ENCODE measurements around the gene FAM229A.
"Not testable (repeated sequence)": the region's sequence is repeated elsewhere in the genome, so short reads cannot be mapped to it uniquely, and the experiment has no call there.

FAM229A gene

GRCh38 chr1:32377541-32378220 is 15.4 kb upstream of the FAM229A start:
- DNase-seq (ENCODE audit: low read depth), result no peak

GRCh38 chr1:32376199-32376598 is 13.9 kb upstream of the FAM229A start:
- no peak for DNase-seq (ENCODE audit: low read depth)

- no peak for DNase-seq (ENCODE audit: low read depth)
These were observed 11.8 kb upstream of the FAM229A start for GRCh38 chr1:32373996-32374592.

GRCh38 chr1:32372149-32372756 is 10.0 kb upstream of the FAM229A start:
- DNase-seq (ENCODE audit: low read depth), result no peak

GRCh38 chr1:32367912-32368635 is 5.8 kb upstream of the FAM229A start:
- no peak for DNase-seq (ENCODE audit: low read depth)

GRCh38 chr1:32365445-32365844 is 3.2 kb upstream of the FAM229A start:
- DNase-seq (ENCODE audit: low read depth), result no peak

GRCh38 chr1:32364836-32365235 is 2.6 kb upstream of the FAM229A start:
- no peak for DNase-seq (ENCODE audit: low read depth)

GRCh38 chr1:32363713-32364112 is 1.4 kb upstream of the FAM229A start:
- DNase-seq (ENCODE audit: low read depth), result no peak

- DNase-seq (ENCODE audit: low read depth), result no peak
These were observed 411 bp downstream of the FAM229A start for GRCh38 chr1:32361674-32362473.

GRCh38 chr1:32361308-32361673 is 994 bp downstream of the FAM229A start:
- no peak for DNase-seq (ENCODE audit: low read depth)

GRCh38 chr1:32358435-32358834 is 3.9 kb downstream of the FAM229A start:
- DNase-seq (ENCODE audit: low read depth), result no peak

- no peak for DNase-seq (ENCODE audit: low read depth)
These were observed 4.7 kb downstream of the FAM229A start for GRCh38 chr1:32357614-32358013.

- DNase-seq (ENCODE audit: low read depth), result no peak
These were observed 5.8 kb downstream of the FAM229A start for GRCh38 chr1:32356478-32356877.

GRCh38 chr1:32355778-32356177 is 6.5 kb downstream of the FAM229A start:
- DNase-seq (ENCODE audit: low read depth), result not testable (repeated sequence)

- no peak for DNase-seq (ENCODE audit: low read depth)
These were observed 8.3 kb downstream of the FAM229A start for GRCh38 chr1:32353886-32354570.

GRCh38 chr1:32353431-32353830 is 8.9 kb downstream of the FAM229A start:
- DNase-seq (ENCODE audit: low read depth), result no peak

GRCh38 chr1:32352831-32353383 is 9.4 kb downstream of the FAM229A start:
- no peak for DNase-seq (ENCODE audit: low read depth)

- no peak for DNase-seq (ENCODE audit: low read depth)
These were observed 10.0 kb downstream of the FAM229A start for GRCh38 chr1:32352239-32352745.

- peak; percentile 86 for DNase-seq (ENCODE audit: low read depth)
These were observed 10.7 kb downstream of the FAM229A start for GRCh38 chr1:32351399-32352238.

- DNase-seq (ENCODE audit: low read depth), result peak; percentile 77
These were observed 11.4 kb downstream of the FAM229A start for GRCh38 chr1:32350785-32351398.
